HEK293 (cell line): ENCODE measurements around the gene FSTL4.
A peak's percentile ranks its signal among the peaks of the same experiment; 100 is the strongest.

Experiments
- CTCF ChIA-PET: fragments of 350-600 bp; formaldehyde crosslinking; extraction: SDS; loops from one replicate; lab custom pipeline; 2021; ENCODE audit warnings: antibody characterized with exemption; lab: Yijun Ruan, JAX
- POLR2A ChIA-PET: fragments of 300-600 bp; formaldehyde crosslinking; extraction: SDS; loops from one replicate; lab custom pipeline; 2020; ENCODE audit warnings: antibody characterized with exemption, inconsistent platforms; lab: Yijun Ruan, JAX
- H3K27ac ChIP-seq: fragments of 200-500 bp; sonication (Bioruptor generic); 2 replicates; pipeline ENCODE4 v1.5.1; 2014; ENCODE audit warnings: low read depth, low read length, control low read depth, inconsistent platforms; ENCODE audit errors: extremely low read depth
- H3K36me3 ChIP-seq, 2 experiments: fragments of 200-500 bp in 1 of 2; sonication (Bioruptor generic) in 1 of 2; 1 replicate in 1 of 2; 2 replicates in 1 of 2; pipeline ENCODE4 v1.5.1; 2014 to 2017; ENCODE audit warnings: inconsistent platforms in 2 of 2, low read length in 2 of 2; ENCODE audit not compliant: control insufficient read depth in 2 of 2, insufficient read depth in 1 of 2
- H3K4me1 ChIP-seq: fragments of 200-500 bp; sonication (Bioruptor generic); 2 replicates; pipeline ENCODE4 v1.5.1; 2014; ENCODE audit warnings: mild to moderate bottlenecking, low read length, inconsistent platforms; ENCODE audit not compliant: control insufficient read depth, insufficient read depth
- H3K4me3 ChIP-seq: 2 replicates; pipeline ENCODE4 v1.5.1; 2011; ENCODE audit warnings: low read depth, mild to moderate bottlenecking, control low read depth, low read length, moderate library complexity
- H3K9me3 ChIP-seq: fragments of 200-500 bp; sonication (Bioruptor generic); 2 replicates; pipeline ENCODE4 v1.5.1; 2014; ENCODE audit warnings: low read depth, low read length, inconsistent platforms; ENCODE audit not compliant: control insufficient read depth, insufficient read depth
- BCL11A ChIP-seq: fragments of 450-650 bp; formaldehyde crosslinking; IDR thresholded peaks from 2 replicates; pipeline ENCODE4 v1.5.1; 2016; ENCODE audit warnings: low read depth, missing biosample characterization, missing genetic modification characterization
- CTCF ChIP-seq: fragments of 450-650 bp; formaldehyde crosslinking; IDR thresholded peaks from 2 replicates; pipeline ENCODE4 v1.5.1; 2016; ENCODE audit warnings: missing biosample characterization, missing genetic modification characterization
- HOXD13 ChIP-seq: sonication (generic); formaldehyde crosslinking; IDR thresholded peaks from 2 replicates; pipeline ENCODE4 v1.8.0; 2022; ENCODE audit warnings: missing genetic modification reagents, borderline replicate concordance
- KLF16 ChIP-seq: fragments of 450-650 bp; formaldehyde crosslinking; IDR thresholded peaks from 2 replicates; pipeline ENCODE4 v1.5.1; 2017; ENCODE audit warnings: missing biosample characterization, missing genetic modification characterization
- KLF7 ChIP-seq: fragments of 450-650 bp; formaldehyde crosslinking; IDR thresholded peaks from 2 replicates; pipeline ENCODE4 v1.5.1; 2016; ENCODE audit warnings: missing biosample characterization, missing genetic modification characterization, borderline replicate concordance
- SALL2 ChIP-seq: fragments of 450-650 bp; formaldehyde crosslinking; IDR thresholded peaks from 2 replicates; pipeline ENCODE4 v1.5.0; 2017; ENCODE audit warnings: missing biosample characterization, mild to moderate bottlenecking, missing genetic modification characterization, borderline replicate concordance
- SP3 ChIP-seq: fragments of 450-650 bp; formaldehyde crosslinking; IDR thresholded peaks from 2 replicates; pipeline ENCODE4 v1.5.1; 2016; ENCODE audit warnings: missing biosample characterization, missing genetic modification characterization
- ZBTB11 ChIP-seq: fragments of 450-650 bp; formaldehyde crosslinking; conservative IDR thresholded peaks from 2 replicates; pipeline ENCODE4 v1.5.1; 2016; ENCODE audit warnings: low read depth, missing biosample characterization, missing genetic modification characterization
- ZBTB44 ChIP-seq: fragments of 450-650 bp; IDR thresholded peaks from 2 replicates; pipeline ENCODE4 v1.5.1; 2018; ENCODE audit warnings: missing biosample characterization, mild to moderate bottlenecking, missing genetic modification characterization
- ZBTB6 ChIP-seq: fragments of 450-650 bp; formaldehyde crosslinking; IDR thresholded peaks from 2 replicates; pipeline ENCODE4 v1.5.1; 2017; ENCODE audit warnings: missing biosample characterization, missing genetic modification characterization
- ZEB2 ChIP-seq: fragments of 450-650 bp; formaldehyde crosslinking; IDR thresholded peaks from 2 replicates; pipeline ENCODE4 v1.5.1; 2016; ENCODE audit warnings: missing biosample characterization, missing genetic modification characterization
- ZNF112 ChIP-seq: fragments of 450-650 bp; formaldehyde crosslinking; IDR thresholded peaks from 2 replicates; pipeline ENCODE4 v1.5.0; 2017; ENCODE audit warnings: missing biosample characterization, missing genetic modification characterization
- ZNF138 ChIP-seq: fragments of 450-650 bp; formaldehyde crosslinking; IDR thresholded peaks from 2 replicates; pipeline ENCODE4 v1.5.1; 2016; ENCODE audit warnings: missing biosample characterization, missing genetic modification characterization, borderline replicate concordance
- ZNF202 ChIP-seq: fragments of 450-650 bp; formaldehyde crosslinking; IDR thresholded peaks from 2 replicates; pipeline ENCODE4 v1.5.1; 2016; ENCODE audit warnings: missing biosample characterization, missing genetic modification characterization, borderline replicate concordance
- ZNF274 ChIP-seq, 2 experiments: fragments of 200-500 bp in 1 of 2; fragments of 450-650 bp in 1 of 2; sonication (Bioruptor generic) in 1 of 2; formaldehyde crosslinking in 1 of 2; IDR thresholded peaks; 2 replicates each; pipeline versions ENCODE4 v1.5.1 to v1.6.1; 2014 to 2016; ENCODE audit warnings: borderline replicate concordance in 1 of 2, inconsistent platforms in 1 of 2, low read length in 1 of 2, missing biosample characterization in 1 of 2, missing genetic modification characterization in 1 of 2
- ZNF37A ChIP-seq: fragments of 450-650 bp; IDR thresholded peaks from 2 replicates; pipeline ENCODE4 v1.5.1; 2018; ENCODE audit warnings: missing biosample characterization, missing genetic modification characterization
- ZNF433 ChIP-seq: fragments of 450-650 bp; formaldehyde crosslinking; IDR thresholded peaks from 2 replicates; pipeline ENCODE4 v1.5.1; 2016; ENCODE audit warnings: missing biosample characterization, missing genetic modification characterization, low read depth
- ZNF580 ChIP-seq: fragments of 450-650 bp; formaldehyde crosslinking; IDR thresholded peaks from 2 replicates; pipeline ENCODE4 v1.5.1; 2016; ENCODE audit warnings: missing biosample characterization, missing genetic modification characterization
- ZNF621 ChIP-seq: fragments of 450-650 bp; formaldehyde crosslinking; IDR thresholded peaks from 2 replicates; pipeline ENCODE4 v1.5.1; 2017; ENCODE audit warnings: missing biosample characterization, missing genetic modification characterization
- ZNF654 ChIP-seq: fragments of 450-650 bp; formaldehyde crosslinking; IDR thresholded peaks from 2 replicates; pipeline ENCODE4 v1.5.1; 2016; ENCODE audit warnings: low read depth, missing biosample characterization, missing genetic modification characterization
- ZNF701 ChIP-seq: fragments of 450-650 bp; formaldehyde crosslinking; IDR thresholded peaks from 2 replicates; pipeline ENCODE4 v1.5.1; 2016; ENCODE audit warnings: missing biosample characterization, missing genetic modification characterization
- ZSCAN23 ChIP-seq: fragments of 450-650 bp; formaldehyde crosslinking; IDR thresholded peaks from 2 replicates; pipeline ENCODE4 v1.5.1; 2016; ENCODE audit warnings: missing biosample characterization, missing genetic modification characterization

Gene FSTL4

GRCh38 chr5:133341915-133342710 lies 270.2 kb downstream of the FSTL4 start:
- no peaks in the 10 kb centered on the region for H3K4me1 ChIP-seq
- POLR2A ChIA-PET: no interaction called here
- no peaks in the 10 kb centered on the region for H3K9me3 ChIP-seq
- CTCF ChIA-PET: interaction anchor here (0.7 to 1.3 kb wide), 5 partner anchors 11 to 772 kb away, joined by 3 to 5 read pairs (median 3); no protein-coding TSS in a partner anchor
- H3K27ac ChIP-seq: no peak overlapping the region
- H3K4me3 ChIP-seq: no peak overlapping the region
- TF ChIP-seq ZNF654 (tag by site-specific recombination) (peak; percentile 10; the same call in 1 of the 2 replicates), ZBTB44 (no peak), CTCF (tag by site-specific recombination) (peak; percentile 24; the same call in 1 of the 2 replicates)
- H3K36me3 ChIP-seq: no peaks in the 10 kb centered on the region

GRCh38 chr5:133341296-133341695 lies 271.0 kb downstream of the FSTL4 start:
- CTCF ChIA-PET: interaction anchor here (0.7 to 1.0 kb wide), 3 partner anchors 331 to 771 kb away, joined by 3 to 4 read pairs (median 3); no protein-coding TSS in a partner anchor
- TF ChIP-seq ZNF433 (tag by site-specific recombination): no peak
- no peak for TF ChIP-seq KLF7 (tag by site-specific recombination)
- no peak for TF ChIP-seq ZBTB11
- no peak for TF ChIP-seq ZNF701
- TF ChIP-seq BCL11A (tag by site-specific recombination): no peak
- TF ChIP-seq KLF16 (tag by site-specific recombination): no peak
- TF ChIP-seq ZSCAN23 (tag by site-specific recombination): no peak

GRCh38 chr5:133340822-133341221 lies 271.5 kb downstream of the FSTL4 start:
- ChIA-PET CTCF (interaction anchor here (0.6 to 1.0 kb wide), 4 partner anchors 10 to 604 kb away, joined by 3 to 4 read pairs (median 4); no protein-coding TSS in a partner anchor), POLR2A (no interaction called here)
- Histone ChIP-seq H3K4me3 (no peak overlapping the region), H3K9me3 (no peaks in the 10 kb centered on the region), H3K4me1 (no peaks in the 10 kb centered on the region), H3K27ac (no peak overlapping the region), H3K36me3 (no peaks in the 10 kb centered on the region)
- TF ChIP-seq ZNF274 (IDR thresholded peaks at IDR 0.05; ENCODE audit: low read length): no peak
- no peak for TF ChIP-seq ZNF274 (tag by site-specific recombination; IDR thresholded peaks at IDR 0.05; ENCODE audit: borderline replicate concordance)
- TF ChIP-seq ZNF37A (tag by site-specific recombination): no peak
- no peak for TF ChIP-seq ZNF580 (tag by site-specific recombination)
- no peak for TF ChIP-seq ZEB2
- no peak for TF ChIP-seq ZNF621 (tag by site-specific recombination)
- TF ChIP-seq ZBTB6 (tag by site-specific recombination): no peak
- no peak for TF ChIP-seq ZNF138
- no peak for TF ChIP-seq SP3 (tag by site-specific recombination)
- no peak for TF ChIP-seq ZNF202 (tag by site-specific recombination)
- TF ChIP-seq SALL2 (tag by site-specific recombination): no peak
- no peak for TF ChIP-seq ZNF112 (tag by site-specific recombination)
- TF ChIP-seq HOXD13 (CRISPR knock-in tag): no peak

More at GRCh38 chr5:133341296-133341695, 271.0 kb downstream of the FSTL4 start:
- POLR2A ChIA-PET: no interaction called here
- H3K4me3 ChIP-seq: no peak overlapping the region
- no peak overlapping the region for H3K27ac ChIP-seq
- no peaks in the 10 kb centered on the region for H3K36me3 ChIP-seq
- H3K4me1 ChIP-seq: no peaks in the 10 kb centered on the region
- H3K9me3 ChIP-seq: no peaks in the 10 kb centered on the region
